Heart left ventricle (tissue), 13 donors: Measurements from ENCODE around the gene FAM20C.

ENCODE experiments used
- CTCF ChIP-seq, 12 donors: fragments of 200-600 bp; sonication (generic) in 4 of 12; IDR thresholded peaks; one replicate each; pipeline versions ENCODE4 v1.5.0 to v1.8.0; 2018 to 2022; ENCODE audit warnings: antibody characterized with exemption in 12 of 12, mild to moderate bottlenecking in 5 of 12
- POLR2A ChIP-seq, 2 donors: fragments of 450-650 bp; IDR thresholded peaks; one replicate each; pipeline ENCODE4 v1.6.1; 2017; ENCODE audit warnings: antibody characterized with exemption in 2 of 2, mild to moderate bottlenecking in 2 of 2, moderate library complexity in 2 of 2
- donor health status: ischemic (EF 13 %, LVEDD 7.1; RV severe dilation, severe dysfunction).
- donor health status: DM: no; HTN: yes; CAD: no.
- donor health status: DM: no; HTN: no; CAD: no.
- donor health status: ischemic (EF 25% LVEDD 6.9; RV normal size, moderate dysfunction).
- donor health status: ischemic (EF 25% LVEDD 5.7; RV mildly dilated, moderate dysfunction).
- donor health status: ischemic (EF 35%, LVEDD 5.7; RV mildly dilated, moderate dysfunction).
- donor health status: nonischemic (EF 11% LVEDD 7.7; RV severe dilation, severe dysfunction).
- donor health status: DM: yes; HTN: yes; CAD: no.
- donor health status: PGD.
- donor health status: ischemic (EF 29% LVEDD 5.4; RV normal size, mild dysfunction).
- donor health status: nonischemic (EF 23%, LVEDD 6.1; RV moderate dilation, normal function).

- TF ChIP-seq CTCF (IDR thresholded peaks at IDR 0.05) (no peak), POLR2A (IDR thresholded peaks at IDR 0.05) (no peak)
Observed at GRCh38 chr7:170551-171363, 21.6 kb upstream of the FAM20C start.
